MCF 10A (cell line): ENCODE measurements around the gene EIF4EBP2. TPM values are rescaled to one million over a fixed set of nuclear protein-coding genes. Genes with fewer than 3 reads are reported as not detected.

Experiments
- BruUV-seq: library from RNA; stranded (reverse); fragments of 400-500 nt; replicated peaks from 2 replicates; lab custom pipeline; 2021; lab: Mats Ljungman, UMichigan
- CTCF ChIA-PET: fragments of 300-600 bp; sonication (Branson Sonifier 250); formaldehyde crosslinking; extraction: SDS; loops from one replicate; lab custom pipeline; 2021; ENCODE audit warnings: antibody characterized with exemption, inconsistent platforms; lab: Yijun Ruan, JAX
- POLR2A ChIA-PET: fragments of 300-600, 350-650 bp; sonication (Branson Sonifier 250); formaldehyde crosslinking; extraction: SDS; loops from one replicate; lab custom pipeline; 2020; ENCODE audit warnings: antibody characterized with exemption, inconsistent platforms; lab: Yijun Ruan, JAX
- DNase-seq: peaks from one replicate; pipeline ENCODE4 v3.0.0-alpha.2; 2018; ENCODE audit not compliant: unreplicated experiment
- H3K27ac Mint-ChIP-seq: one replicate; pipeline ENCODE4 v1.8.0; 2022; ENCODE audit warnings: mild to moderate bottlenecking, low read depth, mixed read lengths; ENCODE audit not compliant: unreplicated experiment
- H3K27me3 Mint-ChIP-seq: one replicate; pipeline ENCODE4 v1.8.0; 2022; ENCODE audit warnings: mixed read lengths; ENCODE audit not compliant: insufficient read depth, unreplicated experiment
- H3K36me3 Mint-ChIP-seq: one replicate; pipeline ENCODE4 v1.8.0; 2022; ENCODE audit warnings: mild to moderate bottlenecking, moderate library complexity, mixed read lengths; ENCODE audit not compliant: insufficient read depth, unreplicated experiment
- H3K4me1 Mint-ChIP-seq: one replicate; pipeline ENCODE4 v1.8.0; 2022; ENCODE audit warnings: mixed read lengths; ENCODE audit not compliant: insufficient read depth, unreplicated experiment
- H3K4me3 Mint-ChIP-seq: one replicate; pipeline ENCODE4 v1.8.0; 2022; ENCODE audit warnings: mild to moderate bottlenecking, moderate library complexity, mixed read lengths; ENCODE audit not compliant: unreplicated experiment
- H3K9me3 Mint-ChIP-seq: one replicate; pipeline ENCODE4 v1.8.0; 2022; ENCODE audit warnings: mixed read lengths; ENCODE audit not compliant: unreplicated experiment
- intact Hi-C: fragments of 100-400 bp; cut with micrococcal nuclease; formaldehyde crosslinking; loops from 2 replicates; pipeline ENCODE4 v1.14.1; 2022
- total RNA-seq: library from RNA; stranded (reverse); gene quantifications from 2 replicates; pipeline ENCODE4 v1.2.3, GENCODE V29; 2022
- TF ChIP-seq, protein P1 (sequence below): fragments of 200-600 bp; IDR thresholded peaks from one replicate; pipeline ENCODE4 v1.8.0; 2022; ENCODE audit warnings: antibody characterized with exemption, mild to moderate bottlenecking; ENCODE audit not compliant: unreplicated experiment

The EIF4EBP2 gene
- total RNA-seq, 1 experiment from 2014 or later: 21.2 TPM

DNA sequence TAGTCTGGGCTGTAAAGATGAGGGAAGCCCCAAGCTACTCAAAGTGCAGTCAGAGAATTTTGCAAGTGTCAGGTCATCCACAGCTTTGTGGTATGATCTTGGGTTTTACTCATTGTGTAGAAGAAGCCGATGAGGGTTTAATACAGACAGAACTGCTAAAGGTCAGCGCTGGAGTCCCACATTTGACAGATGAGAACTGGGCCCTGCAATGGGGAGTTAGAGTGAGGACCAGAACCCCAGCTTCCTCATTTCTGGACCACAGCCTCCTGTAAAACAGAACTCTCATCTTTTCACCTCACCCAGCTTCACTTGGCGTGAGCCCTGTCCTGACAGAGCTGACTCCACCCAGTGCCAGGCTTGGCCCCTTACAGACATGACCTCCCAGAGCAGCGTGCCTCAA, 41.6 kb upstream of the EIF4EBP2 start:
- intact Hi-C loops: no loop called here

DNA sequence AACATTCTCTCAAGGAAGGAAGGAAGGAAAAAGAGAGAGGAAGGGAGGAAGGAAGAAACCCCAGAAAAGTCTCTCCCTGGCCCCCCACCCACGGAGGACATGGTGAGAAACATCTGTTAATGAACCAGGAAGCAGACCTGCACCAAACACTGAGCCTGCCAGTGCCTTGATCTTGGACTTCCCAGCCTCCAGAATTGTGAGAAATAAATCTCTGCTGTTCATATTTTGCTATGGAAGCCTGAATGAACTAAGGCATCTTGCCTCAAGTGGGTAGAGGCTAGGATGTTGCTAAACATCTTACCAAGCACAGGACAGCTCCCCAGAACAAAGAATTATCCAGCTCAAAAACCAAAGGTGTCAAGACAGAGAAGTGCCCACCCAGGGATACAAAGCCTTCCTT, 40.7 kb upstream of the EIF4EBP2 start:
- no peak for DNase-seq
- H3K9me3 Mint-ChIP-seq: no peaks in the 10 kb centered on the region
- no TSS peak for BruUV-seq
- TF ChIP-seq, protein P1, sequence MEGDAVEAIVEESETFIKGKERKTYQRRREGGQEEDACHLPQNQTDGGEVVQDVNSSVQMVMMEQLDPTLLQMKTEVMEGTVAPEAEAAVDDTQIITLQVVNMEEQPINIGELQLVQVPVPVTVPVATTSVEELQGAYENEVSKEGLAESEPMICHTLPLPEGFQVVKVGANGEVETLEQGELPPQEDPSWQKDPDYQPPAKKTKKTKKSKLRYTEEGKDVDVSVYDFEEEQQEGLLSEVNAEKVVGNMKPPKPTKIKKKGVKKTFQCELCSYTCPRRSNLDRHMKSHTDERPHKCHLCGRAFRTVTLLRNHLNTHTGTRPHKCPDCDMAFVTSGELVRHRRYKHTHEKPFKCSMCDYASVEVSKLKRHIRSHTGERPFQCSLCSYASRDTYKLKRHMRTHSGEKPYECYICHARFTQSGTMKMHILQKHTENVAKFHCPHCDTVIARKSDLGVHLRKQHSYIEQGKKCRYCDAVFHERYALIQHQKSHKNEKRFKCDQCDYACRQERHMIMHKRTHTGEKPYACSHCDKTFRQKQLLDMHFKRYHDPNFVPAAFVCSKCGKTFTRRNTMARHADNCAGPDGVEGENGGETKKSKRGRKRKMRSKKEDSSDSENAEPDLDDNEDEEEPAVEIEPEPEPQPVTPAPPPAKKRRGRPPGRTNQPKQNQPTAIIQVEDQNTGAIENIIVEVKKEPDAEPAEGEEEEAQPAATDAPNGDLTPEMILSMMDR: no peak
- no peaks in the 10 kb centered on the region for H3K27me3 Mint-ChIP-seq
- intact Hi-C loops: no loop called here
- CTCF ChIA-PET: interaction anchor here (1.0 to 8.1 kb wide), 15 partner anchors 9 to 246 kb away, joined by 3 to 232 read pairs (median 11); partner anchors contain the start of genes EIF4EBP2, PPA1 and TYSND1
- POLR2A ChIA-PET: interaction anchor here (0.9 to 7.3 kb wide), 16 partner anchors 9 to 216 kb away, joined by 3 to 116 read pairs (median 16); partner anchors contain the start of genes EIF4EBP2, PPA1, SAR1A and TYSND1
- H3K4me1 Mint-ChIP-seq: peaks cover 6% of the 10 kb centered on the region
- H3K4me3 Mint-ChIP-seq: no peak overlapping the region
- H3K36me3 Mint-ChIP-seq: no peaks in the 10 kb centered on the region
- peak overlapping the region; percentile 92 for H3K27ac Mint-ChIP-seq

More for the DNA sequence above, 41.6 kb upstream of the EIF4EBP2 start:
- no peak for DNase-seq
- no TSS peak for BruUV-seq
- Mint-ChIP-seq H3K27ac (peak overlapping the region; percentile 92), H3K4me3 (no peak overlapping the region), H3K9me3 (no peaks in the 10 kb centered on the region), H3K27me3 (no peaks in the 10 kb centered on the region), H3K4me1 (peaks cover 14% of the 10 kb centered on the region), H3K36me3 (no peaks in the 10 kb centered on the region)
- TF ChIP-seq, protein P1: no peak
- ChIA-PET CTCF (interaction anchor here (2.4 to 8.1 kb wide), 3 partner anchors 90 to 139 kb away, joined by 8 to 232 read pairs (median 23); no protein-coding TSS in a partner anchor), POLR2A (interaction anchor here (4.6 to 7.3 kb wide), 2 partner anchors 132 to 139 kb away, joined by 101 to 116 read pairs; partner anchors contain the start of gene PPA1)

DNA sequence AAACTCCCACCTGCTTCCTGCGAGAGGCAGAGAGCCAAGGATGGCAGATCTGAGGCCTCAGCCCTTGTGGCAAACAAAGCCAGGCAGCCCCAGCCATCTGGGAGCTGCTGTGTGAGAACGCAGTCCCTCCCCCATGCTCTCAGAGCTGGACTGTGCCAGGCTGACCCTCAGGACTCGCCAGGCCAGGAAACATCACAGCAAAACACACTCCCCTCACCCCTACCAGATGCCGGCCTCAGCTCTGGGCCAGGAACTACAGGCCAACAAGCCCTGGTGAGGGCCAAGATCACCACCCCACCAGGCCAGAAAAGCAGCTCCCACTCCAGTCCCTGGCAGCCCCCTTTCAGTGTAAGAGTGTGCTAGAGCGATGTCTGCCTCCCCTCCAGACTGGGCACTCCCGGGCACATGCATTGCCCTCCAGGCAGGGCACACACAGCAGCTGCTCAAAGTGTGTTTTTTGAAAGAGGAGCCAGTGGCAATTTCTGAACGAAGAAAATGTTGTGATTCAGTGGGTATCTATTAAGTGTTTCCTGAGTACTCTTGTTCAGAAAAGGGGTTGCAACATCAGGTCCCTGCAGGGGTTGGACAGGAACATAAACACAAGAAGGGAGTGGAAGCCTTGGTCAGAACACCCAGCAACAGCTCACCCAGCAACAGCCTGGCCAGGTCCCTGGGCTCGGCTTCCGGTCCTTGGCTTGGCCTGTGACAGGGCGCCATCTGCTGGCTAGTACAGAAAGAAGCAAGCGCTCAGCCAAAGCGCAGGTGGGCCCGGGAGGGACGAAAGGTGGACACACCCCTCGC, 39.8 kb upstream of the EIF4EBP2 start:
- intact Hi-C loops: loop anchor here (1.0 to 2.0 kb wide), 5 partner anchors 23 to 248 kb away; no protein-coding TSS in a partner anchor
- BruUV-seq: no TSS peak
- CTCF ChIA-PET: interaction anchor here (0.6 to 8.1 kb wide), 47 partner anchors 10 to 407 kb away, joined by 3 to 232 read pairs (median 5); partner anchors contain the start of genes EIF4EBP2, PPA1 and TYSND1
- H3K9me3 Mint-ChIP-seq: no peaks in the 10 kb centered on the region
- peak overlapping the region; percentile 49 for H3K4me3 Mint-ChIP-seq
- POLR2A ChIA-PET: interaction anchor here (0.8 to 7.3 kb wide), 32 partner anchors 8 to 248 kb away, joined by 3 to 116 read pairs (median 6); partner anchors contain the start of genes EIF4EBP2, PPA1, SAR1A and TYSND1
- peaks cover 6% of the 10 kb centered on the region for H3K4me1 Mint-ChIP-seq
- TF ChIP-seq, protein P1: peak; percentile 89
- peak overlapping the region; percentile 92 for H3K27ac Mint-ChIP-seq
- peak; percentile 98 for DNase-seq
- H3K36me3 Mint-ChIP-seq: no peaks in the 10 kb centered on the region
- H3K27me3 Mint-ChIP-seq: no peaks in the 10 kb centered on the region

DNA sequence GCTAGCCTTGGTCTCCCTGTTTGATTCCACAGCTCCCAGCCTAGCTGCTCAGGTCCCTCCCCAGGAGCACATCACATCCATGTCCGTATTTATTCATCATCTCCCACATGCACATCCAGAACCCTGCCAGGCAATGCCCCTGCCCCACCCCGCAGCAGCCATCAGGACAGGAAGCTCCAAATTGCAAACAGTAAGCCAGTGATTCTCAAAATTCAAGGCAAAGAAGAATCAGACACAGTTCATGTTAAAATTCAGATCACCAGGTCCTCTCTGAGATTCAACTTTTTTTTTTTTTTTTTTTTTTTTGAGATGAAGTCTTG, 39.2 kb upstream of the EIF4EBP2 start:
- no TSS peak for BruUV-seq
- Mint-ChIP-seq H3K4me3 (peak overlapping the region; percentile 49), H3K36me3 (no peaks in the 10 kb centered on the region), H3K4me1 (peaks cover 6% of the 10 kb centered on the region), H3K27ac (peak overlapping the region; percentile 92), H3K9me3 (no peaks in the 10 kb centered on the region), H3K27me3 (no peaks in the 10 kb centered on the region)
- CTCF ChIA-PET: interaction anchor here (0.6 to 8.1 kb wide), 41 partner anchors 9 to 273 kb away, joined by 3 to 232 read pairs (median 5); partner anchors contain the start of genes PPA1 and TYSND1
- intact Hi-C loops: loop anchor here (1.0 to 2.0 kb wide), 5 partner anchors 23 to 248 kb away; no protein-coding TSS in a partner anchor
- DNase-seq: no peak
- POLR2A ChIA-PET: interaction anchor here (0.6 to 7.3 kb wide), 30 partner anchors 9 to 248 kb away, joined by 3 to 116 read pairs (median 6); partner anchors contain the start of genes EIF4EBP2, PPA1 and TYSND1
- TF ChIP-seq, protein P1: no peak
